HEK293 (cell line): Measurements from ENCODE around the gene DDX20.

ENCODE experiments used
- CTCF ChIA-PET: fragments of 350-600 bp; formaldehyde crosslinking; extraction: SDS; loops from one replicate; lab custom pipeline; 2021; ENCODE audit warnings: antibody characterized with exemption; lab: Yijun Ruan, JAX
- POLR2A ChIA-PET: fragments of 300-600 bp; formaldehyde crosslinking; extraction: SDS; loops from one replicate; lab custom pipeline; 2020; ENCODE audit warnings: antibody characterized with exemption, inconsistent platforms; lab: Yijun Ruan, JAX
- H3K27ac ChIP-seq: fragments of 200-500 bp; sonication (Bioruptor generic); 2 replicates; pipeline ENCODE4 v1.5.1; 2014; ENCODE audit warnings: low read depth, low read length, control low read depth, inconsistent platforms; ENCODE audit errors: extremely low read depth
- H3K36me3 ChIP-seq, 2 experiments: fragments of 200-500 bp in 1 of 2; sonication (Bioruptor generic) in 1 of 2; 1 replicate in 1 of 2; 2 replicates in 1 of 2; pipeline ENCODE4 v1.5.1; 2014 to 2017; ENCODE audit warnings: inconsistent platforms in 2 of 2, low read length in 2 of 2; ENCODE audit not compliant: control insufficient read depth in 2 of 2, insufficient read depth in 1 of 2
- H3K4me1 ChIP-seq: fragments of 200-500 bp; sonication (Bioruptor generic); 2 replicates; pipeline ENCODE4 v1.5.1; 2014; ENCODE audit warnings: mild to moderate bottlenecking, low read length, inconsistent platforms; ENCODE audit not compliant: control insufficient read depth, insufficient read depth
- H3K4me3 ChIP-seq: 2 replicates; pipeline ENCODE4 v1.5.1; 2011; ENCODE audit warnings: low read depth, mild to moderate bottlenecking, control low read depth, low read length, moderate library complexity
- H3K9me3 ChIP-seq: fragments of 200-500 bp; sonication (Bioruptor generic); 2 replicates; pipeline ENCODE4 v1.5.1; 2014; ENCODE audit warnings: low read depth, low read length, inconsistent platforms; ENCODE audit not compliant: control insufficient read depth, insufficient read depth
- ATF2 ChIP-seq: fragments of 450-650 bp; formaldehyde crosslinking; IDR thresholded peaks from 2 replicates; pipeline ENCODE4 v1.5.1; 2016; ENCODE audit warnings: missing biosample characterization, missing genetic modification characterization, low read depth
- BCL11B ChIP-seq: fragments of 450-650 bp; formaldehyde crosslinking; IDR thresholded peaks from 2 replicates; pipeline ENCODE4 v1.5.1; 2016; ENCODE audit warnings: low read depth, missing biosample characterization, missing genetic modification characterization
- BCL6B ChIP-seq: fragments of 450-650 bp; formaldehyde crosslinking; IDR thresholded peaks from 2 replicates; pipeline ENCODE4 v1.5.1; 2017; ENCODE audit warnings: missing biosample characterization, missing genetic modification characterization
- FEZF1 ChIP-seq: fragments of 450-650 bp; formaldehyde crosslinking; IDR thresholded peaks from 2 replicates; pipeline ENCODE4 v1.5.1; 2016; ENCODE audit warnings: missing biosample characterization, missing genetic modification characterization
- HOXD13 ChIP-seq: sonication (generic); formaldehyde crosslinking; IDR thresholded peaks from 2 replicates; pipeline ENCODE4 v1.8.0; 2022; ENCODE audit warnings: missing genetic modification reagents, borderline replicate concordance
- IKZF3 ChIP-seq: fragments of 450-650 bp; IDR thresholded peaks from 2 replicates; pipeline ENCODE4 v1.5.0; 2018; ENCODE audit warnings: missing biosample characterization, mild to moderate bottlenecking, missing genetic modification characterization, moderate library complexity
- KLF8 ChIP-seq: fragments of 450-650 bp; formaldehyde crosslinking; IDR thresholded peaks from 2 replicates; pipeline ENCODE4 v1.5.1; 2016; ENCODE audit warnings: missing biosample characterization, missing genetic modification characterization
- OSR2 ChIP-seq: fragments of 450-650 bp; formaldehyde crosslinking; IDR thresholded peaks from 2 replicates; pipeline ENCODE4 v1.5.1; 2016; ENCODE audit warnings: missing biosample characterization, missing genetic modification characterization
- PRDM6 ChIP-seq: fragments of 450-650 bp; formaldehyde crosslinking; IDR thresholded peaks from 2 replicates; pipeline ENCODE4 v1.5.1; 2017; ENCODE audit warnings: missing biosample characterization, missing genetic modification characterization
- SALL2 ChIP-seq: fragments of 450-650 bp; formaldehyde crosslinking; IDR thresholded peaks from 2 replicates; pipeline ENCODE4 v1.5.0; 2017; ENCODE audit warnings: missing biosample characterization, mild to moderate bottlenecking, missing genetic modification characterization, borderline replicate concordance
- SCRT1 ChIP-seq: fragments of 450-650 bp; formaldehyde crosslinking; IDR thresholded peaks from 2 replicates; pipeline ENCODE4 v1.5.1; 2016; ENCODE audit warnings: missing biosample characterization, missing genetic modification characterization, borderline replicate concordance
- SCRT2 ChIP-seq: fragments of 450-650 bp; formaldehyde crosslinking; IDR thresholded peaks from 2 replicates; pipeline ENCODE4 v1.5.1; 2016; ENCODE audit warnings: missing biosample characterization, missing genetic modification characterization
- TRIM28 ChIP-seq: IDR thresholded peaks from 2 replicates; pipeline ENCODE4 v1.6.1; 2011; ENCODE audit warnings: low read length, control low read depth, borderline replicate concordance
- ZBTB1 ChIP-seq: fragments of 450-650 bp; formaldehyde crosslinking; IDR thresholded peaks from 2 replicates; pipeline ENCODE4 v1.5.1; 2016; ENCODE audit warnings: missing biosample characterization, missing genetic modification characterization
- ZBTB20 ChIP-seq: fragments of 450-650 bp; formaldehyde crosslinking; IDR thresholded peaks from 2 replicates; pipeline ENCODE4 v1.5.1; 2016; ENCODE audit warnings: missing biosample characterization, missing genetic modification characterization
- ZFP37 ChIP-seq: fragments of 450-650 bp; formaldehyde crosslinking; IDR thresholded peaks from 2 replicates; pipeline ENCODE4 v1.5.1; 2016; ENCODE audit warnings: missing biosample characterization, missing genetic modification characterization
- ZNF175 ChIP-seq: fragments of 450-650 bp; formaldehyde crosslinking; IDR thresholded peaks from 2 replicates; pipeline ENCODE4 v1.5.1; 2016; ENCODE audit warnings: missing biosample characterization, missing genetic modification characterization
- ZNF239 ChIP-seq: fragments of 450-650 bp; formaldehyde crosslinking; IDR thresholded peaks from 2 replicates; pipeline ENCODE4 v1.5.1; 2016; ENCODE audit warnings: missing biosample characterization, missing genetic modification characterization
- ZNF530 ChIP-seq: fragments of 450-650 bp; formaldehyde crosslinking; IDR thresholded peaks from 2 replicates; pipeline ENCODE4 v1.5.1; 2016; ENCODE audit warnings: low read depth, missing biosample characterization, missing genetic modification characterization
- ZNF585B ChIP-seq: fragments of 450-650 bp; formaldehyde crosslinking; IDR thresholded peaks from 2 replicates; pipeline ENCODE4 v1.5.1; 2016; ENCODE audit warnings: missing biosample characterization, missing genetic modification characterization
- ZNF600 ChIP-seq: fragments of 450-650 bp; formaldehyde crosslinking; IDR thresholded peaks from 2 replicates; pipeline ENCODE4 v1.5.1; 2016; ENCODE audit warnings: missing biosample characterization, missing genetic modification characterization
- ZNF629 ChIP-seq: fragments of 450-650 bp; formaldehyde crosslinking; IDR thresholded peaks from 2 replicates; pipeline ENCODE4 v1.5.1; 2017; ENCODE audit warnings: missing biosample characterization, missing genetic modification characterization
- ZNF658 ChIP-seq: fragments of 450-650 bp; formaldehyde crosslinking; IDR thresholded peaks from 2 replicates; pipeline ENCODE4; 2016; ENCODE audit warnings: missing biosample characterization, missing genetic modification characterization
- ZNF707 ChIP-seq: fragments of 450-650 bp; formaldehyde crosslinking; IDR thresholded peaks from 2 replicates; pipeline ENCODE4 v1.5.1; 2016; ENCODE audit warnings: missing biosample characterization, missing genetic modification characterization
- ZNF747 ChIP-seq: fragments of 450-650 bp; formaldehyde crosslinking; IDR thresholded peaks from 2 replicates; pipeline ENCODE4 v1.5.1; 2016; ENCODE audit warnings: missing biosample characterization, missing genetic modification characterization
- ZNF76 ChIP-seq: fragments of 450-650 bp; formaldehyde crosslinking; IDR thresholded peaks from 2 replicates; pipeline ENCODE4; 2016; ENCODE audit warnings: low read depth, missing biosample characterization, missing genetic modification characterization, borderline replicate concordance
- ZNF830 ChIP-seq: fragments of 450-650 bp; IDR thresholded peaks from 2 replicates; pipeline ENCODE4 v1.5.0; 2018; ENCODE audit warnings: missing biosample characterization, missing genetic modification characterization, low read depth, mild to moderate bottlenecking, moderate library complexity
- ZNF837 ChIP-seq: fragments of 450-650 bp; formaldehyde crosslinking; IDR thresholded peaks from 2 replicates; pipeline ENCODE4 v1.5.1; 2016; ENCODE audit warnings: missing biosample characterization, missing genetic modification characterization

Gene DDX20

GRCh38 chr1:111734856-111735255 lies 20.8 kb upstream of the DDX20 start:
- Histone ChIP-seq H3K4me3 (no peak overlapping the region), H3K36me3 (no peaks in the 10 kb centered on the region), H3K4me1 (peaks cover 21% of the 10 kb centered on the region), H3K9me3 (no peaks in the 10 kb centered on the region), H3K27ac (no peak overlapping the region)
- TF ChIP-seq SALL2 (no peak), BCL6B (tag by site-specific recombination) (no peak), BCL11B (tag by site-specific recombination) (no peak), IKZF3 (tag by site-specific recombination) (no peak), ATF2 (tag by site-specific recombination) (peak; percentile 69; the same call in 1 of the 2 replicates), OSR2 (tag by site-specific recombination) (no peak), PRDM6 (tag by site-specific recombination) (no peak), ZNF239 (no peak)
- ChIA-PET CTCF (interaction anchor here (1.4 to 6.0 kb wide), 3 partner anchors 11 to 21 kb away, joined by 3 to 44 read pairs (median 4); no protein-coding TSS in a partner anchor), POLR2A (no interaction called here)

GRCh38 chr1:111735321-111735720 lies 20.4 kb upstream of the DDX20 start:
- CTCF ChIA-PET: interaction anchor here (1.4 to 6.0 kb wide), 6 partner anchors 10 to 227 kb away, joined by 3 to 44 read pairs (median 6); no protein-coding TSS in a partner anchor
- no peak overlapping the region for H3K27ac ChIP-seq
- no peak for TF ChIP-seq KLF8 (tag by site-specific recombination)
- no peak for TF ChIP-seq ZNF585B (tag by site-specific recombination)
- no peak for TF ChIP-seq ZNF830 (tag by site-specific recombination)
- TF ChIP-seq ZNF837 (tag by site-specific recombination): no peak

GRCh38 chr1:111735858-111736544 lies 19.7 kb upstream of the DDX20 start:
- Histone ChIP-seq H3K36me3 (no peaks in the 10 kb centered on the region), H3K27ac (no peak overlapping the region), H3K4me3 (no peak overlapping the region), H3K9me3 (no peaks in the 10 kb centered on the region), H3K4me1 (peaks cover 21% of the 10 kb centered on the region)
- ChIA-PET POLR2A (interaction anchor here (1.0 to 1.5 kb wide), 3 partner anchors 8 to 19 kb away, joined by 3 to 5 read pairs (median 4); no protein-coding TSS in a partner anchor), CTCF (interaction anchor here (0.6 to 6.0 kb wide), 7 partner anchors 8 to 228 kb away, joined by 3 to 44 read pairs (median 5); no protein-coding TSS in a partner anchor)
- TF ChIP-seq ZNF76: no peak
- no peak for TF ChIP-seq ZBTB1 (tag by site-specific recombination)
- TF ChIP-seq SCRT1 (tag by site-specific recombination): peak; percentile 27; the same call in 1 of the 2 replicates
- TF ChIP-seq ZFP37 (tag by site-specific recombination): no peak
- TF ChIP-seq FEZF1: peak; percentile 49; the same call in 1 of the 2 replicates
- no peak for TF ChIP-seq ZNF747
- TF ChIP-seq TRIM28: peak; percentile 15; the same call in 1 of the 2 replicates
- TF ChIP-seq ZNF530 (tag by site-specific recombination): no peak
- TF ChIP-seq ZNF707 (tag by site-specific recombination): no peak
- TF ChIP-seq ZNF629 (tag by site-specific recombination): 0 out of 2 replicates have a peak, but pooled peaks have one; percentile 9
- TF ChIP-seq ZNF658 (tag by site-specific recombination): no peak
- peak; percentile 57; the same call in 1 of the 2 replicates for TF ChIP-seq ZBTB20 (tag by site-specific recombination)
- no peak for TF ChIP-seq HOXD13
- TF ChIP-seq ZNF600 (tag by site-specific recombination): peak; percentile 32; the same call in 1 of the 2 replicates
- no peak for TF ChIP-seq ZNF175 (tag by site-specific recombination)
- TF ChIP-seq SCRT2: peak; percentile 57

More at GRCh38 chr1:111735321-111735720, 20.4 kb upstream of the DDX20 start:
- no peaks in the 10 kb centered on the region for H3K36me3 ChIP-seq
- H3K4me1 ChIP-seq: peaks cover 21% of the 10 kb centered on the region
- H3K9me3 ChIP-seq: no peaks in the 10 kb centered on the region
- no peak overlapping the region for H3K4me3 ChIP-seq
- POLR2A ChIA-PET: interaction anchor here (1.0 kb wide), 1 partner anchor 20 kb away, joined by 3 read pairs; no protein-coding TSS in a partner anchor
